ENCODE measurements around the gene ENOPH1.

DNA sequence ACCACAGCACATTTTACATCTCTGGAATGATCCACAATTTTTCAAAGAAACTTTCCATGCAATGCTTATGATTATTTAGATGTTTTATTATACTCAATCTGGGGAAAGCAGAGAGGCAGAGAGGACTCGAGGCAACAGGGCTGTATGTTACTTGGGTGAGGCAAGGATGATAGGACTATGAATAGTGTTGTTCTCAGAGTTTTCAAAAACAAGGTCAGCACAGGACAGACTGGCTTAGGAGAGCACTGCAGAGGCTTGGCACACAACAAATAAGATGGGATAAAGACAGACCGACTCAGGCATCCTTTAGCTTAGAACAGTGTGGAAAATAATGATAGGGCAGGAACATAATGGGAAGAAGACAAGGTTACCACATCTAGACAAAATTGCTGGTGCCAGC lies 66.0 kb downstream of the ENOPH1 start:
- TF ChIP-seq, protein P1, sequence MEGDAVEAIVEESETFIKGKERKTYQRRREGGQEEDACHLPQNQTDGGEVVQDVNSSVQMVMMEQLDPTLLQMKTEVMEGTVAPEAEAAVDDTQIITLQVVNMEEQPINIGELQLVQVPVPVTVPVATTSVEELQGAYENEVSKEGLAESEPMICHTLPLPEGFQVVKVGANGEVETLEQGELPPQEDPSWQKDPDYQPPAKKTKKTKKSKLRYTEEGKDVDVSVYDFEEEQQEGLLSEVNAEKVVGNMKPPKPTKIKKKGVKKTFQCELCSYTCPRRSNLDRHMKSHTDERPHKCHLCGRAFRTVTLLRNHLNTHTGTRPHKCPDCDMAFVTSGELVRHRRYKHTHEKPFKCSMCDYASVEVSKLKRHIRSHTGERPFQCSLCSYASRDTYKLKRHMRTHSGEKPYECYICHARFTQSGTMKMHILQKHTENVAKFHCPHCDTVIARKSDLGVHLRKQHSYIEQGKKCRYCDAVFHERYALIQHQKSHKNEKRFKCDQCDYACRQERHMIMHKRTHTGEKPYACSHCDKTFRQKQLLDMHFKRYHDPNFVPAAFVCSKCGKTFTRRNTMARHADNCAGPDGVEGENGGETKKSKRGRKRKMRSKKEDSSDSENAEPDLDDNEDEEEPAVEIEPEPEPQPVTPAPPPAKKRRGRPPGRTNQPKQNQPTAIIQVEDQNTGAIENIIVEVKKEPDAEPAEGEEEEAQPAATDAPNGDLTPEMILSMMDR (IDR thresholded peaks at IDR 0.05; ENCODE audit: low read depth, low read length) = no peak
- TF ChIP-seq POLR2A (IDR thresholded peaks at IDR 0.05; ENCODE audit: extremely low read depth, insufficient read length) = no peak
- TF ChIP-seq, protein P2, sequence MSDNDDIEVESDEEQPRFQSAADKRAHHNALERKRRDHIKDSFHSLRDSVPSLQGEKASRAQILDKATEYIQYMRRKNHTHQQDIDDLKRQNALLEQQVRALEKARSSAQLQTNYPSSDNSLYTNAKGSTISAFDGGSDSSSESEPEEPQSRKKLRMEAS (IDR thresholded peaks at IDR 0.05; ENCODE audit: low read depth, low read length) = no peak
